Colon (tissue), 2 donors: ENCODE measurements around the gene SNX11.

Experiments used
- FAIRE-seq: peaks from 2 replicates; lab custom pipeline; 2012; peaks lifted over from hg19 to GRCh38; lab: Jason Lieb, UNC
- donor health status: control.
- donor health status: control.

Gene SNX11

GRCh38 chr17:48132385-48132784, 24.8 kb downstream of the SNX11 start:
- no peak for FAIRE-seq

GRCh38 chr17:48134912-48135480, 27.4 kb downstream of the SNX11 start:
- no peak for FAIRE-seq

GRCh38 chr17:48137656-48138055, 30.1 kb downstream of the SNX11 start:
- FAIRE-seq: no peak

- no peak for FAIRE-seq
Measured at GRCh38 chr17:48139944-48140343, 32.4 kb downstream of the SNX11 start.

- FAIRE-seq: no peak
Measured at GRCh38 chr17:48143629-48144028, 36.1 kb downstream of the SNX11 start.

GRCh38 chr17:48144231-48144630, 36.7 kb downstream of the SNX11 start:
- FAIRE-seq: no peak

- no peak for FAIRE-seq
Measured at GRCh38 chr17:48144976-48145798, 37.6 kb downstream of the SNX11 start.

GRCh38 chr17:48148029-48148770, 40.6 kb downstream of the SNX11 start:
- FAIRE-seq: no peak

- FAIRE-seq: no peak
Measured at GRCh38 chr17:48148854-48149786, 41.6 kb downstream of the SNX11 start.

GRCh38 chr17:48149787-48150463, 42.4 kb downstream of the SNX11 start:
- no peak for FAIRE-seq

- no peak for FAIRE-seq
Measured at GRCh38 chr17:48150597-48151001, 43.0 kb downstream of the SNX11 start.

- no peak for FAIRE-seq
Measured at GRCh38 chr17:48151220-48151619, 43.7 kb downstream of the SNX11 start.

- FAIRE-seq: no peak
Measured at GRCh38 chr17:48152289-48152688, 44.7 kb downstream of the SNX11 start.

GRCh38 chr17:48153691-48154358, 46.3 kb downstream of the SNX11 start:
- peak; percentile 14 for FAIRE-seq

GRCh38 chr17:48155889-48156611, 48.5 kb downstream of the SNX11 start:
- FAIRE-seq: no peak

GRCh38 chr17:48159232-48159631, 51.7 kb downstream of the SNX11 start:
- FAIRE-seq: no peak

GRCh38 chr17:48160177-48161081, 52.9 kb downstream of the SNX11 start:
- no peak for FAIRE-seq

GRCh38 chr17:48161127-48161905, 53.8 kb downstream of the SNX11 start:
- FAIRE-seq: no peak
